ENCODE results near the gene CRTAC1.

DNA sequence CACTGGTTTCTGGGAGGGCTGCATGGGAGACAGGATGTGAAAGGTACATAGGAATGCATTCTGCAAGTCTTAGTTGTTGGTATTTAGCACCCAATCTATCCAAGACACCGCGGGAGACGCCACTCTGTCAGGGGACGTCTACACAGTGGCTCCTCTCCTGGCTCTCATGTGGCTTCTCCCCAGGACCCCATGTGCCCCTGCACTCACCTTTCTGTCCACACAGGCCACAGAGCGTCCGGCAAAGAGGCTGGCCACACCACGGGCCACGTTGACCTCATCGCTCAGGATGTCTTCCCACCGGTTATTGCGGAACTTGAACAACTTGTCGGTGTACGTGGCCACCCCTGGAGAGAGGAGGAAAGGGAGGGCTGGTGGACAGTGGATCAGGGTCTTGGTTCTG is 107.4 kb downstream of the CRTAC1 start:
- TF ChIP-seq, protein P1, sequence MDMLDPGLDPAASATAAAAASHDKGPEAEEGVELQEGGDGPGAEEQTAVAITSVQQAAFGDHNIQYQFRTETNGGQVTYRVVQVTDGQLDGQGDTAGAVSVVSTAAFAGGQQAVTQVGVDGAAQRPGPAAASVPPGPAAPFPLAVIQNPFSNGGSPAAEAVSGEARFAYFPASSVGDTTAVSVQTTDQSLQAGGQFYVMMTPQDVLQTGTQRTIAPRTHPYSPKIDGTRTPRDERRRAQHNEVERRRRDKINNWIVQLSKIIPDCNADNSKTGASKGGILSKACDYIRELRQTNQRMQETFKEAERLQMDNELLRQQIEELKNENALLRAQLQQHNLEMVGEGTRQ (CRISPR knock-in tag; IDR thresholded peaks at IDR 0.05): no peak
- TF ChIP-seq MXD4 (CRISPR knock-in tag; IDR thresholded peaks at IDR 0.05; ENCODE audit: borderline replicate concordance) (no peak), GABPB1 (CRISPR knock-in tag; IDR thresholded peaks at IDR 0.05) (no peak), TEAD4 (CRISPR knock-in tag; IDR thresholded peaks at IDR 0.05) (no peak), NR3C1 (CRISPR knock-in tag; conservative IDR thresholded peaks at IDR 0.05; ENCODE audit: low read depth) (no peak), MYBL2 (CRISPR knock-in tag; IDR thresholded peaks at IDR 0.05) (no peak), SP1 (CRISPR knock-in tag; conservative IDR thresholded peaks at IDR 0.05) (no peak)
- TF ChIP-seq, protein P2, sequence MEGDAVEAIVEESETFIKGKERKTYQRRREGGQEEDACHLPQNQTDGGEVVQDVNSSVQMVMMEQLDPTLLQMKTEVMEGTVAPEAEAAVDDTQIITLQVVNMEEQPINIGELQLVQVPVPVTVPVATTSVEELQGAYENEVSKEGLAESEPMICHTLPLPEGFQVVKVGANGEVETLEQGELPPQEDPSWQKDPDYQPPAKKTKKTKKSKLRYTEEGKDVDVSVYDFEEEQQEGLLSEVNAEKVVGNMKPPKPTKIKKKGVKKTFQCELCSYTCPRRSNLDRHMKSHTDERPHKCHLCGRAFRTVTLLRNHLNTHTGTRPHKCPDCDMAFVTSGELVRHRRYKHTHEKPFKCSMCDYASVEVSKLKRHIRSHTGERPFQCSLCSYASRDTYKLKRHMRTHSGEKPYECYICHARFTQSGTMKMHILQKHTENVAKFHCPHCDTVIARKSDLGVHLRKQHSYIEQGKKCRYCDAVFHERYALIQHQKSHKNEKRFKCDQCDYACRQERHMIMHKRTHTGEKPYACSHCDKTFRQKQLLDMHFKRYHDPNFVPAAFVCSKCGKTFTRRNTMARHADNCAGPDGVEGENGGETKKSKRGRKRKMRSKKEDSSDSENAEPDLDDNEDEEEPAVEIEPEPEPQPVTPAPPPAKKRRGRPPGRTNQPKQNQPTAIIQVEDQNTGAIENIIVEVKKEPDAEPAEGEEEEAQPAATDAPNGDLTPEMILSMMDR (IDR thresholded peaks at IDR 0.05): no peak
- TF ChIP-seq, protein P3, sequence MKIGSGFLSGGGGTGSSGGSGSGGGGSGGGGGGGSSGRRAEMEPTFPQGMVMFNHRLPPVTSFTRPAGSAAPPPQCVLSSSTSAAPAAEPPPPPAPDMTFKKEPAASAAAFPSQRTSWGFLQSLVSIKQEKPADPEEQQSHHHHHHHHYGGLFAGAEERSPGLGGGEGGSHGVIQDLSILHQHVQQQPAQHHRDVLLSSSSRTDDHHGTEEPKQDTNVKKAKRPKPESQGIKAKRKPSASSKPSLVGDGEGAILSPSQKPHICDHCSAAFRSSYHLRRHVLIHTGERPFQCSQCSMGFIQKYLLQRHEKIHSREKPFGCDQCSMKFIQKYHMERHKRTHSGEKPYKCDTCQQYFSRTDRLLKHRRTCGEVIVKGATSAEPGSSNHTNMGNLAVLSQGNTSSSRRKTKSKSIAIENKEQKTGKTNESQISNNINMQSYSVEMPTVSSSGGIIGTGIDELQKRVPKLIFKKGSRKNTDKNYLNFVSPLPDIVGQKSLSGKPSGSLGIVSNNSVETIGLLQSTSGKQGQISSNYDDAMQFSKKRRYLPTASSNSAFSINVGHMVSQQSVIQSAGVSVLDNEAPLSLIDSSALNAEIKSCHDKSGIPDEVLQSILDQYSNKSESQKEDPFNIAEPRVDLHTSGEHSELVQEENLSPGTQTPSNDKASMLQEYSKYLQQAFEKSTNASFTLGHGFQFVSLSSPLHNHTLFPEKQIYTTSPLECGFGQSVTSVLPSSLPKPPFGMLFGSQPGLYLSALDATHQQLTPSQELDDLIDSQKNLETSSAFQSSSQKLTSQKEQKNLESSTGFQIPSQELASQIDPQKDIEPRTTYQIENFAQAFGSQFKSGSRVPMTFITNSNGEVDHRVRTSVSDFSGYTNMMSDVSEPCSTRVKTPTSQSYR (CRISPR knock-in tag; IDR thresholded peaks at IDR 0.05): no peak
- TF ChIP-seq, protein P4, sequence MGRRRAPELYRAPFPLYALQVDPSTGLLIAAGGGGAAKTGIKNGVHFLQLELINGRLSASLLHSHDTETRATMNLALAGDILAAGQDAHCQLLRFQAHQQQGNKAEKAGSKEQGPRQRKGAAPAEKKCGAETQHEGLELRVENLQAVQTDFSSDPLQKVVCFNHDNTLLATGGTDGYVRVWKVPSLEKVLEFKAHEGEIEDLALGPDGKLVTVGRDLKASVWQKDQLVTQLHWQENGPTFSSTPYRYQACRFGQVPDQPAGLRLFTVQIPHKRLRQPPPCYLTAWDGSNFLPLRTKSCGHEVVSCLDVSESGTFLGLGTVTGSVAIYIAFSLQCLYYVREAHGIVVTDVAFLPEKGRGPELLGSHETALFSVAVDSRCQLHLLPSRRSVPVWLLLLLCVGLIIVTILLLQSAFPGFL (CRISPR knock-in tag; IDR thresholded peaks at IDR 0.05; ENCODE audit: borderline replicate concordance): no peak
- TF ChIP-seq, protein P5, sequence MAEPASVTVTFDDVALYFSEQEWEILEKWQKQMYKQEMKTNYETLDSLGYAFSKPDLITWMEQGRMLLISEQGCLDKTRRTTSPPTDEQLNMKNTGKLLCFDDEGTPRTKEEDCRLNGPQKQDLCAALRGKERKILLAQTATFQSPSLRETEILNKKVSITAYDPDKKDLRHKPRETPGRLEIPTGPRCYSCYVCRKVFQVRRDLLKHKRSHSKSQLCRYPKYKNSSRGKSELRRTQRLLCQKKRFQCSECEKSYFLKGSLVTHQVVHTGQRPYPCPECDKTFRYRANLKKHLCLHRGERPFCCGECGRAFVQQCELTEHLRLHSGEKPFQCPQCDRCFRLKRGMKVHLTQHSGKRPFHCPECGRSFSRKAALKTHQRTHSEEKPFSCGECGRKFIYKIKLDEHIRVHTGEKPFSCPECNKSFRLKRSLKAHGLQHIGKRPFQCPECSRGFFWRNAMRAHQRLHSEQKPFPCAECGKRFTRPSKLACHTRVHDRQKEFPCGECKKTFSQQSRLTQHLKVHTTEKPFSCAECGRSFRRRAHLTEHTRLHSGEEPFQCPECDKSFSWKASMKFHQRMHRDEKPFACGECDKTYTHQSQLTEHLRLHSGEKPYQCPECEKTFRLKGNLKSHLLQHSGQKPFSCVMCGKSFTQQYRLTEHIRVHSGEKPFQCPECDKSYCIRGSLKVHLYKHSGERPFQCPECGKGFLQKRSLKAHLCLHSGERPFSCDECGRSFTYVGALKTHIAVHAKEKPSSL (CRISPR knock-in tag; conservative IDR thresholded peaks at IDR 0.05): no peak

All from WTC11 (cell line).